ENCODE results near the gene SLC9A8. TPM values are rescaled to one million over a fixed set of nuclear protein-coding genes. Genes with fewer than 3 reads are reported as not detected.

SLC9A8 gene
- total RNA-seq, 1 experiment from 2014 or later: 6.5 TPM

DNA sequence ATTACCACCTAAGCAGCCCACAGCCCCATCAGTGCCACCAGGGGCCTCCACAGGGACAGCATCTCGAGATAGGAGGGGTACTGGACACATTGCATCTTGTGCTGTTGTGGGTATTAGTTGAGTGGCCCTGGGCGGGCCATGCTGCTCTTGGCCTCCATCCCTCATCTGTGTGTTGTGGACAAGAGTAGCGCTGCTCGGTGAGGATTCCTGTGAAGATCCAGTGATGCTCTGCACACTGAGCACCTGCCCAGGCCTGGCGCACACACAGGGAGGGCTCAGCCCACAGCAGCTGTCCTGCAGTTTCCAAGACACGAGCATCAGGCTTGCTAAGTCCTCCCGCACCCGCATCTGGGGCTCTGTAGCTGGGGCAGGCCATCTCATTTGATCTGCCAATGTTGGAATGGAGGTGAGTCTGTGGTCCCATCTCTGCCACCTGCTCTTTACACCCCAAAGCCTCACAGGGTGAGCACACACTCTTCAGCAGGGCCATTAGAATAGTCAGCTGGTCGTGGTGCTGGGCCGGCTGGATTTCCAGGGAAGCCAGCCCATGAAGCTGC lies 70.7 kb downstream of the SLC9A8 start:
- ATAC-seq (no peak), DNase-seq (ENCODE audit: low spot score) (no peak)
- POLR2A ChIA-PET: no interaction called here
- no peak overlapping the region for H3K27ac Mint-ChIP-seq
- no peak overlapping the region for H3K4me3 Mint-ChIP-seq
- CTCF ChIA-PET: interaction anchor here (6.2 kb wide), 1 partner anchor 274 kb away, joined by 110 read pairs; no protein-coding TSS in a partner anchor
- no peaks in the 10 kb centered on the region for H3K36me3 Mint-ChIP-seq
- TF ChIP-seq SOX15 (CRISPR knock-in tag; IDR thresholded peaks at IDR 0.05): no peak
- no peak for TF ChIP-seq OVOL2 (CRISPR knock-in tag; IDR thresholded peaks at IDR 0.05; ENCODE audit: borderline replicate concordance)
- TF ChIP-seq NFYB (CRISPR knock-in tag; conservative IDR thresholded peaks at IDR 0.05; ENCODE audit: low read depth): no peak
- TF ChIP-seq, protein P1, sequence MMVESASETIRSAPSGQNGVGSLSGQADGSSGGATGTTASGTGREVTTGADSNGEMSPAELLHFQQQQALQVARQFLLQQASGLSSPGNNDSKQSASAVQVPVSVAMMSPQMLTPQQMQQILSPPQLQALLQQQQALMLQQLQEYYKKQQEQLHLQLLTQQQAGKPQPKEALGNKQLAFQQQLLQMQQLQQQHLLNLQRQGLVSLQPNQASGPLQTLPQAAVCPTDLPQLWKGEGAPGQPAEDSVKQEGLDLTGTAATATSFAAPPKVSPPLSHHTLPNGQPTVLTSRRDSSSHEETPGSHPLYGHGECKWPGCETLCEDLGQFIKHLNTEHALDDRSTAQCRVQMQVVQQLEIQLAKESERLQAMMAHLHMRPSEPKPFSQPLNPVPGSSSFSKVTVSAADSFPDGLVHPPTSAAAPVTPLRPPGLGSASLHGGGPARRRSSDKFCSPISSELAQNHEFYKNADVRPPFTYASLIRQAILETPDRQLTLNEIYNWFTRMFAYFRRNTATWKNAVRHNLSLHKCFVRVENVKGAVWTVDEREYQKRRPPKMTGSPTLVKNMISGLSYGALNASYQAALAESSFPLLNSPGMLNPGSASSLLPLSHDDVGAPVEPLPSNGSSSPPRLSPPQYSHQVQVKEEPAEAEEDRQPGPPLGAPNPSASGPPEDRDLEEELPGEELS (CRISPR knock-in tag; IDR thresholded peaks at IDR 0.05): no peak
- TF ChIP-seq FOXP1 (CRISPR knock-in tag; IDR thresholded peaks at IDR 0.05; ENCODE audit: borderline replicate concordance): no peak
- no peak for TF ChIP-seq ZNF416 (CRISPR knock-in tag; IDR thresholded peaks at IDR 0.05)
- TF ChIP-seq CREM (CRISPR knock-in tag; IDR thresholded peaks at IDR 0.05): no peak
- no peak for TF ChIP-seq ZNF423 (CRISPR knock-in tag; IDR thresholded peaks at IDR 0.05)
- TF ChIP-seq, protein P2, sequence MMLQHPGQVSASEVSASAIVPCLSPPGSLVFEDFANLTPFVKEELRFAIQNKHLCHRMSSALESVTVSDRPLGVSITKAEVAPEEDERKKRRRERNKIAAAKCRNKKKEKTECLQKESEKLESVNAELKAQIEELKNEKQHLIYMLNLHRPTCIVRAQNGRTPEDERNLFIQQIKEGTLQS (CRISPR knock-in tag; conservative IDR thresholded peaks at IDR 0.05): no peak
- no peak for TF ChIP-seq GABPB1 (CRISPR knock-in tag; IDR thresholded peaks at IDR 0.05)
- peaks cover 10% of the 10 kb centered on the region for H3K4me1 Mint-ChIP-seq
- no peaks in the 10 kb centered on the region for H3K9me3 Mint-ChIP-seq
- no peaks in the 10 kb centered on the region for H3K27me3 Mint-ChIP-seq (ENCODE audit: low read depth)

DNA sequence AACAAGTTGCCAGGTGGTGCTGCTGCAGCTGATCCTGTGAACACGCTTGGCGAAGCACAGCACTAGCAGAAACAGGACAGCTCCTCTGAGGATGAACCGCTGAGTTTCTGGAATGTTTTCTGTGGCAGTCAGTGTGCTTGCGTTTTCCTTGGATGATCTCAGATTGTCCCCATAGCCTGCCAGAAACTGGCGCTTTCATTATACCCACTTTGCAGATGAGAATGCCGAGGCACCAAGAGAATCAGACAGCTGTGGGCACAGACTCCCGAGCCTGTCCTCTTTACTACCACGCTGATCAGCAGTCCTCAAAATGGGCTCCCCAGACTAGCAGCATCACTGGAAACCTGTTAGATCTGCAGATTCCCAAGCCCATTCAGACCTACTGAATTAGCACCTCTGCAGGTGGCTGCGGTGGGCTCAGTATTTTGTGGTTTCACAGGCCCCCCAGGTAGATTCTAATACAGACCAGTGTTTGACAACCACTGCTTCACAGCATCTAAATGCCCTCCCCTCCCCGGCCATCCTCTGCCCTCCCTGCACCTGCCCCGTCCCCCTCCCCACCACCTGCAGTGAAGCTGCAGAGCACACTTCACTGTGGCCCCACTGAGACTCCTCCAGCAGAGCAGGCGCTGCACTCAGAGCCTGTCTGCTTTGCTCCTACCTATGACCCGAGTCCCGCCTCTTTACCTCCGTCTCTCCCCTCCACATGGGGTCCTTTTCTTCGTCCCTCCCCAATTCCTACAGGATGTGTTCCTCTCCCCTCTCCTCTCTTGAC lies 73.1 kb downstream of the SLC9A8 start:
- DNase-seq (ENCODE audit: low spot score): no peak
- H3K36me3 Mint-ChIP-seq: no peaks in the 10 kb centered on the region
- ATAC-seq: no peak
- H3K4me1 Mint-ChIP-seq: peaks cover 29% of the 10 kb centered on the region
- no peaks in the 10 kb centered on the region for H3K27me3 Mint-ChIP-seq (ENCODE audit: low read depth)
- ChIA-PET CTCF (interaction anchor here (0.6 to 6.2 kb wide), 7 partner anchors 13 to 864 kb away, joined by 3 to 110 read pairs (median 7); no protein-coding TSS in a partner anchor), POLR2A (no interaction called here)
- H3K27ac Mint-ChIP-seq: peak overlapping the region; percentile 14; the same call in 1 of the 2 replicates
- no peak overlapping the region for H3K4me3 Mint-ChIP-seq
- no peaks in the 10 kb centered on the region for H3K9me3 Mint-ChIP-seq
- TF ChIP-seq, protein P3, sequence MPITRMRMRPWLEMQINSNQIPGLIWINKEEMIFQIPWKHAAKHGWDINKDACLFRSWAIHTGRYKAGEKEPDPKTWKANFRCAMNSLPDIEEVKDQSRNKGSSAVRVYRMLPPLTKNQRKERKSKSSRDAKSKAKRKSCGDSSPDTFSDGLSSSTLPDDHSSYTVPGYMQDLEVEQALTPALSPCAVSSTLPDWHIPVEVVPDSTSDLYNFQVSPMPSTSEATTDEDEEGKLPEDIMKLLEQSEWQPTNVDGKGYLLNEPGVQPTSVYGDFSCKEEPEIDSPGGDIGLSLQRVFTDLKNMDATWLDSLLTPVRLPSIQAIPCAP (CRISPR knock-in tag; IDR thresholded peaks at IDR 0.05): no peak
- no peak for TF ChIP-seq TEAD1 (CRISPR knock-in tag; IDR thresholded peaks at IDR 0.05)
- no peak for TF ChIP-seq TCF7 (CRISPR knock-in tag; IDR thresholded peaks at IDR 0.05; ENCODE audit: low read depth)
- TF ChIP-seq SP1 (CRISPR knock-in tag; conservative IDR thresholded peaks at IDR 0.05): no peak
- TF ChIP-seq, protein P2 (CRISPR knock-in tag; conservative IDR thresholded peaks at IDR 0.05): no peak
- TF ChIP-seq GRHL2 (CRISPR knock-in tag; IDR thresholded peaks at IDR 0.05; ENCODE audit: insufficient replicate concordance, severe bottlenecking): no peak
- no peak for TF ChIP-seq CBFB (CRISPR knock-in tag; IDR thresholded peaks at IDR 0.05; ENCODE audit: low read depth)
- TF ChIP-seq, protein P4, sequence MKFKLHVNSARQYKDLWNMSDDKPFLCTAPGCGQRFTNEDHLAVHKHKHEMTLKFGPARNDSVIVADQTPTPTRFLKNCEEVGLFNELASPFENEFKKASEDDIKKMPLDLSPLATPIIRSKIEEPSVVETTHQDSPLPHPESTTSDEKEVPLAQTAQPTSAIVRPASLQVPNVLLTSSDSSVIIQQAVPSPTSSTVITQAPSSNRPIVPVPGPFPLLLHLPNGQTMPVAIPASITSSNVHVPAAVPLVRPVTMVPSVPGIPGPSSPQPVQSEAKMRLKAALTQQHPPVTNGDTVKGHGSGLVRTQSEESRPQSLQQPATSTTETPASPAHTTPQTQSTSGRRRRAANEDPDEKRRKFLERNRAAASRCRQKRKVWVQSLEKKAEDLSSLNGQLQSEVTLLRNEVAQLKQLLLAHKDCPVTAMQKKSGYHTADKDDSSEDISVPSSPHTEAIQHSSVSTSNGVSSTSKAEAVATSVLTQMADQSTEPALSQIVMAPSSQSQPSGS (CRISPR knock-in tag; IDR thresholded peaks at IDR 0.05; ENCODE audit: borderline replicate concordance, low read depth): no peak
- TF ChIP-seq, protein P5, sequence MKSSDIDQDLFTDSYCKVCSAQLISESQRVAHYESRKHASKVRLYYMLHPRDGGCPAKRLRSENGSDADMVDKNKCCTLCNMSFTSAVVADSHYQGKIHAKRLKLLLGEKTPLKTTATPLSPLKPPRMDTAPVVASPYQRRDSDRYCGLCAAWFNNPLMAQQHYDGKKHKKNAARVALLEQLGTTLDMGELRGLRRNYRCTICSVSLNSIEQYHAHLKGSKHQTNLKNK (CRISPR knock-in tag; IDR thresholded peaks at IDR 0.05): no peak
- TF ChIP-seq KAT7 (CRISPR knock-in tag; IDR thresholded peaks at IDR 0.05; ENCODE audit: borderline replicate concordance): no peak
- TF ChIP-seq JUN (CRISPR knock-in tag; IDR thresholded peaks at IDR 0.05): no peak
- no peak for TF ChIP-seq FOXK1 (CRISPR knock-in tag; IDR thresholded peaks at IDR 0.05)
- TF ChIP-seq SOX15 (CRISPR knock-in tag; IDR thresholded peaks at IDR 0.05): no peak
- TF ChIP-seq, protein P1 (CRISPR knock-in tag; IDR thresholded peaks at IDR 0.05): no peak
- TF ChIP-seq ZNF317 (CRISPR knock-in tag; IDR thresholded peaks at IDR 0.05; ENCODE audit: borderline replicate concordance, low read depth): no peak
- TF ChIP-seq RELA (CRISPR knock-in tag; IDR thresholded peaks at IDR 0.05; ENCODE audit: borderline replicate concordance): no peak
